Body of pancreas (tissue), 4 donors: ENCODE measurements around the gene ADIPOR2.

Experiments
- POLR2A ChIP-seq, 3 donors: fragments of 450-650 bp; IDR thresholded peaks; one replicate each; pipeline ENCODE4 v1.6.1; 2016; ENCODE audit warnings: antibody characterized with exemption in 3 of 3, mild to moderate bottlenecking in 2 of 3
- TF ChIP-seq, protein P1 (sequence below), 7 experiments: fragments of 450-650 bp in 4 of 7; fragments of 200-600 bp in 3 of 7; sonication (generic) in 3 of 7; IDR thresholded peaks; one replicate each; pipeline ENCODE4 v1.5.1; 2016 to 2019; ENCODE audit warnings: antibody characterized with exemption in 7 of 7

DNA sequence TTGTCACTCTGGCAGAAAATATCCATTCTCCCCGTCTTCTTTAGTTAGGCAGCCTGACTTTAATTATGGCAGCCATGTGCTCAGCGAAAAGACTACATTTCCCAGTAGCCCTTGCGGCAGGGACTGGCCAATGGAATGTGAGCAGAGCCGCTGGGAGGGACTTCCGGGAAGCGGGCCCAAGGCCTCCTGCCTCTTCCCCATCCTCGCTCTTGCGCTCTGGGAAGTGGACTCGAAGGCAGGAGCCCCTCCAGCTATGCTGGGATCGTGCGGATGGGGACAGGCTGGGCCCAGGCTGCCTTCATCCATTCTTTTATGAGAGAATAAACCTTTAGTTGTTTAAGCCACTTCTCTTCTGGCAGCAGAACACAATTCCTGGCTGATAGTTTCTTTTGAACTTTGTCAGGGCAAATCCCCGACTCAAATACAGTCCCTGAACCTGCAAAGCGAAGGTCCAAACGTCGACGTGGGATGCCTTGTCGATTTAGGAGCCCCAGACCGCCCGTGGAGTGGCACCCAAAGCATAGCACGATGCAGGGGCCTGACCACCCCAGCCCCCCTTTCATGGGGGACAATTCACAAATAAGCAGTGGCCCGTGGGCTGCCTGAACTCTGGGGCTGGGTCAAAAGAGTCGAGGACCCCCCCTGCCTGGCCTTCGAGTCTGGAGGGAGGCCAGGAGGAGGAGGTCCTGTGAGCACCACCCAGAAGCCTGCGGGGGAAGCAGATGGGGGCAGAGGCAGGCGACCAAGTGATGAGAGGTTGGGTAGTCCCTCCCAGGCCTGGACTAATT lies 113.9 kb downstream of the ADIPOR2 start:
- TF ChIP-seq, protein P1, sequence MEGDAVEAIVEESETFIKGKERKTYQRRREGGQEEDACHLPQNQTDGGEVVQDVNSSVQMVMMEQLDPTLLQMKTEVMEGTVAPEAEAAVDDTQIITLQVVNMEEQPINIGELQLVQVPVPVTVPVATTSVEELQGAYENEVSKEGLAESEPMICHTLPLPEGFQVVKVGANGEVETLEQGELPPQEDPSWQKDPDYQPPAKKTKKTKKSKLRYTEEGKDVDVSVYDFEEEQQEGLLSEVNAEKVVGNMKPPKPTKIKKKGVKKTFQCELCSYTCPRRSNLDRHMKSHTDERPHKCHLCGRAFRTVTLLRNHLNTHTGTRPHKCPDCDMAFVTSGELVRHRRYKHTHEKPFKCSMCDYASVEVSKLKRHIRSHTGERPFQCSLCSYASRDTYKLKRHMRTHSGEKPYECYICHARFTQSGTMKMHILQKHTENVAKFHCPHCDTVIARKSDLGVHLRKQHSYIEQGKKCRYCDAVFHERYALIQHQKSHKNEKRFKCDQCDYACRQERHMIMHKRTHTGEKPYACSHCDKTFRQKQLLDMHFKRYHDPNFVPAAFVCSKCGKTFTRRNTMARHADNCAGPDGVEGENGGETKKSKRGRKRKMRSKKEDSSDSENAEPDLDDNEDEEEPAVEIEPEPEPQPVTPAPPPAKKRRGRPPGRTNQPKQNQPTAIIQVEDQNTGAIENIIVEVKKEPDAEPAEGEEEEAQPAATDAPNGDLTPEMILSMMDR (IDR thresholded peaks at IDR 0.05): no peak
- TF ChIP-seq POLR2A (IDR thresholded peaks at IDR 0.05): no peak
